ENCODE measurements around the gene VN1R5.

VN1R5 gene

GRCh38 chr1:247290576-247290975, 34.7 kb downstream of the VN1R5 start:
- no peak overlapping the region for H3K4me3 ChIP-seq (ENCODE audit: low read depth in 1 of 5, low read length in 5 of 5)
- H3K9me3 ChIP-seq (ENCODE audit: control insufficient read depth in 5 of 5, low read length in 5 of 5), result peaks cover 0 to 8% (median 5%) of the 10 kb centered on the region in 5 donors
- H3K4me1 ChIP-seq (ENCODE audit: control insufficient read depth in 5 of 5, insufficient read depth in 5 of 5, low read length in 5 of 5), result no peaks in the 10 kb centered on the region
- no peaks in the 10 kb centered on the region for H3K36me3 ChIP-seq (ENCODE audit: control insufficient read depth in 5 of 5, insufficient read depth in 5 of 5, low read length in 5 of 5)
- peaks cover 0 to 3% (median 0%) of the 10 kb centered on the region in 5 donors for H3K27me3 ChIP-seq (ENCODE audit: control insufficient read depth in 5 of 5, insufficient read depth in 4 of 5, low read length in 5 of 5)
- no peak overlapping the region for H3K9ac ChIP-seq (ENCODE audit: low read length in 5 of 5)
- no peak overlapping the region for H3K27ac ChIP-seq (ENCODE audit: low read depth, low read length)

- no peak overlapping the region for H3K27ac ChIP-seq (ENCODE audit: low read depth, low read length)
- H3K27me3 ChIP-seq (ENCODE audit: control insufficient read depth in 5 of 5, insufficient read depth in 4 of 5, low read length in 5 of 5), result peaks cover 0 to 3% (median 1%) of the 10 kb centered on the region in 5 donors
- H3K4me1 ChIP-seq (ENCODE audit: control insufficient read depth in 5 of 5, insufficient read depth in 5 of 5, low read length in 5 of 5), result no peaks in the 10 kb centered on the region
- H3K9ac ChIP-seq (ENCODE audit: low read length in 5 of 5), result no peak overlapping the region
- peaks cover 0 to 7% (median under 1%) of the 10 kb centered on the region in 5 donors for H3K9me3 ChIP-seq (ENCODE audit: control insufficient read depth in 5 of 5, low read length in 5 of 5)
- H3K4me3 ChIP-seq (ENCODE audit: low read depth in 1 of 5, low read length in 5 of 5), result no peak overlapping the region
- H3K36me3 ChIP-seq (ENCODE audit: control insufficient read depth in 5 of 5, insufficient read depth in 5 of 5, low read length in 5 of 5), result no peaks in the 10 kb centered on the region
Measured at GRCh38 chr1:247291161-247291560, 35.3 kb downstream of the VN1R5 start.

GRCh38 chr1:247291833-247292561, 36.1 kb downstream of the VN1R5 start:
- H3K27ac ChIP-seq (ENCODE audit: low read depth, low read length), result no peak overlapping the region
- no peaks in the 10 kb centered on the region for H3K4me1 ChIP-seq (ENCODE audit: control insufficient read depth in 5 of 5, insufficient read depth in 5 of 5, low read length in 5 of 5)
- no peak overlapping the region for H3K9ac ChIP-seq (ENCODE audit: low read length in 5 of 5)
- H3K9me3 ChIP-seq (ENCODE audit: control insufficient read depth in 5 of 5, low read length in 5 of 5), result no peaks in the 10 kb centered on the region
- peaks cover 0 to 3% (median 2%) of the 10 kb centered on the region in 5 donors for H3K27me3 ChIP-seq (ENCODE audit: control insufficient read depth in 5 of 5, insufficient read depth in 4 of 5, low read length in 5 of 5)
- no peaks in the 10 kb centered on the region for H3K36me3 ChIP-seq (ENCODE audit: control insufficient read depth in 5 of 5, insufficient read depth in 5 of 5, low read length in 5 of 5)
- H3K4me3 ChIP-seq (ENCODE audit: low read depth in 1 of 5, low read length in 5 of 5), result no peak overlapping the region

- H3K9ac ChIP-seq (ENCODE audit: low read length in 5 of 5), result no peak overlapping the region
- no peaks in the 10 kb centered on the region for H3K9me3 ChIP-seq (ENCODE audit: control insufficient read depth in 5 of 5, low read length in 5 of 5)
- no peaks in the 10 kb centered on the region for H3K36me3 ChIP-seq (ENCODE audit: control insufficient read depth in 5 of 5, insufficient read depth in 5 of 5, low read length in 5 of 5)
- H3K27me3 ChIP-seq (ENCODE audit: control insufficient read depth in 5 of 5, insufficient read depth in 4 of 5, low read length in 5 of 5), result peaks cover 0 to 3% (median 2%) of the 10 kb centered on the region in 5 donors
- no peak overlapping the region for H3K4me3 ChIP-seq (ENCODE audit: low read depth in 1 of 5, low read length in 5 of 5)
- H3K27ac ChIP-seq (ENCODE audit: low read depth, low read length), result no peak overlapping the region
- no peaks in the 10 kb centered on the region for H3K4me1 ChIP-seq (ENCODE audit: control insufficient read depth in 5 of 5, insufficient read depth in 5 of 5, low read length in 5 of 5)
Measured at GRCh38 chr1:247293047-247293446, 37.2 kb downstream of the VN1R5 start.

- Histone ChIP-seq H3K4me1 (ENCODE audit: control insufficient read depth in 5 of 5, insufficient read depth in 5 of 5, low read length in 5 of 5) (no peaks in the 10 kb centered on the region), H3K4me3 (ENCODE audit: low read depth in 1 of 5, low read length in 5 of 5) (no peak overlapping the region), H3K9me3 (ENCODE audit: control insufficient read depth in 5 of 5, low read length in 5 of 5) (no peaks in the 10 kb centered on the region), H3K9ac (ENCODE audit: low read length in 5 of 5) (no peak overlapping the region), H3K36me3 (ENCODE audit: control insufficient read depth in 5 of 5, insufficient read depth in 5 of 5, low read length in 5 of 5) (peaks cover 0 to 10% (median 2%) of the 10 kb centered on the region in 5 donors), H3K27me3 (ENCODE audit: control insufficient read depth in 5 of 5, insufficient read depth in 4 of 5, low read length in 5 of 5) (peaks cover 0 to 3% (median 2%) of the 10 kb centered on the region in 5 donors), H3K27ac (ENCODE audit: low read depth, low read length) (no peak overlapping the region)
Measured at GRCh38 chr1:247294282-247294681, 38.4 kb downstream of the VN1R5 start.

GRCh38 chr1:247295274-247295684, 39.4 kb downstream of the VN1R5 start:
- Histone ChIP-seq H3K9me3 (ENCODE audit: control insufficient read depth in 5 of 5, low read length in 5 of 5) (no peaks in the 10 kb centered on the region), H3K4me1 (ENCODE audit: control insufficient read depth in 5 of 5, insufficient read depth in 5 of 5, low read length in 5 of 5) (no peaks in the 10 kb centered on the region), H3K36me3 (ENCODE audit: control insufficient read depth in 5 of 5, insufficient read depth in 5 of 5, low read length in 5 of 5) (peaks cover 0 to 19% (median 7%) of the 10 kb centered on the region in 5 donors)

GRCh38 chr1:247295746-247296145, 39.9 kb downstream of the VN1R5 start:
- Histone ChIP-seq H3K27me3 (ENCODE audit: control insufficient read depth in 5 of 5, insufficient read depth in 4 of 5, low read length in 5 of 5) (peaks cover 0 to 3% (median 2%) of the 10 kb centered on the region in 5 donors), H3K9me3 (ENCODE audit: control insufficient read depth in 5 of 5, low read length in 5 of 5) (no peaks in the 10 kb centered on the region), H3K9ac (ENCODE audit: low read length in 5 of 5) (no peak overlapping the region)

More at GRCh38 chr1:247295274-247295684, 39.4 kb downstream of the VN1R5 start:
- H3K9ac ChIP-seq (ENCODE audit: low read length in 5 of 5), result no peak overlapping the region
- no peak overlapping the region for H3K4me3 ChIP-seq (ENCODE audit: low read depth in 1 of 5, low read length in 5 of 5)
- no peak overlapping the region for H3K27ac ChIP-seq (ENCODE audit: low read depth, low read length)
- peaks cover 0 to 3% (median 2%) of the 10 kb centered on the region in 5 donors for H3K27me3 ChIP-seq (ENCODE audit: control insufficient read depth in 5 of 5, insufficient read depth in 4 of 5, low read length in 5 of 5)

GRCh38 chr1:247296599-247297180, 40.8 kb downstream of the VN1R5 start:
- Histone ChIP-seq H3K27me3 (ENCODE audit: control insufficient read depth in 5 of 5, insufficient read depth in 4 of 5, low read length in 5 of 5) (peaks cover 0 to 2% (median under 1%) of the 10 kb centered on the region in 5 donors), H3K9ac (ENCODE audit: low read length in 5 of 5) (no peak overlapping the region), H3K4me1 (ENCODE audit: control insufficient read depth in 5 of 5, insufficient read depth in 5 of 5, low read length in 5 of 5) (no peaks in the 10 kb centered on the region), H3K9me3 (ENCODE audit: control insufficient read depth in 5 of 5, low read length in 5 of 5) (no peaks in the 10 kb centered on the region), H3K27ac (ENCODE audit: low read depth, low read length) (no peak overlapping the region), H3K4me3 (ENCODE audit: low read depth in 1 of 5, low read length in 5 of 5) (no peak overlapping the region), H3K36me3 (ENCODE audit: control insufficient read depth in 5 of 5, insufficient read depth in 5 of 5, low read length in 5 of 5) (peaks cover 0 to 33% (median 18%) of the 10 kb centered on the region in 5 donors)

More at GRCh38 chr1:247295746-247296145, 39.9 kb downstream of the VN1R5 start:
- Histone ChIP-seq H3K27ac (ENCODE audit: low read depth, low read length) (no peak overlapping the region), H3K4me1 (ENCODE audit: control insufficient read depth in 5 of 5, insufficient read depth in 5 of 5, low read length in 5 of 5) (no peaks in the 10 kb centered on the region), H3K36me3 (ENCODE audit: control insufficient read depth in 5 of 5, insufficient read depth in 5 of 5, low read length in 5 of 5) (peaks cover 0 to 24% (median 11%) of the 10 kb centered on the region in 5 donors), H3K4me3 (ENCODE audit: low read depth in 1 of 5, low read length in 5 of 5) (no peak overlapping the region)

- no peaks in the 10 kb centered on the region for H3K9me3 ChIP-seq (ENCODE audit: control insufficient read depth in 5 of 5, low read length in 5 of 5)
- peaks cover 0 to 41% (median 25%) of the 10 kb centered on the region in 5 donors for H3K36me3 ChIP-seq (ENCODE audit: control insufficient read depth in 5 of 5, insufficient read depth in 5 of 5, low read length in 5 of 5)
- no peak overlapping the region for H3K27ac ChIP-seq (ENCODE audit: low read depth, low read length)
- no peaks in the 10 kb centered on the region for H3K4me1 ChIP-seq (ENCODE audit: control insufficient read depth in 5 of 5, insufficient read depth in 5 of 5, low read length in 5 of 5)
- H3K4me3 ChIP-seq (ENCODE audit: low read depth in 1 of 5, low read length in 5 of 5), result no peak overlapping the region
- H3K9ac ChIP-seq (ENCODE audit: low read length in 5 of 5), result no peak overlapping the region
- H3K27me3 ChIP-seq (ENCODE audit: control insufficient read depth in 5 of 5, insufficient read depth in 4 of 5, low read length in 5 of 5), result peaks cover 0 to 2% (median 0%) of the 10 kb centered on the region in 5 donors
Measured at GRCh38 chr1:247297263-247298123, 41.6 kb downstream of the VN1R5 start.
